Gastroesophageal sphincter (tissue), 4 donors: ENCODE data around the gene ESR2. TPM values are rescaled to one million over a fixed set of nuclear protein-coding genes. Genes with fewer than 3 reads are reported as not detected.

Experiments
- ATAC-seq: fragments of 150-250 bp; one replicate; pipeline ENCODE4 v1.9.1; 2016; ENCODE audit warnings: mild to moderate bottlenecking, moderate library complexity
- H3K27ac ChIP-seq, 4 donors: fragments of 200-600 bp; sonication (generic) in 3 of 4; 1 replicate in 3 of 4; 2 replicates in 1 of 4; pipeline ENCODE4 v1.5.1; 2016 to 2019
- H3K27me3 ChIP-seq: fragments of 200-600 bp; sonication (generic); one replicate; pipeline ENCODE4 v1.5.1; 2019
- H3K36me3 ChIP-seq, 2 donors: fragments of 200-600 bp; sonication (generic); one replicate each; pipeline ENCODE4 v1.5.1; 2019; ENCODE audit warnings: control low read depth in 1 of 2
- H3K4me1 ChIP-seq, 3 donors: fragments of 200-600 bp; sonication (generic); 1 replicate in 2 of 3; 2 replicates in 1 of 3; pipeline ENCODE4 v1.5.1; 2016 to 2019; ENCODE audit warnings: control low read depth in 2 of 3
- H3K4me3 ChIP-seq, 2 donors: fragments of 200-600 bp; sonication (generic); one replicate each; pipeline ENCODE4 v1.5.1; 2019; ENCODE audit warnings: mild to moderate bottlenecking in 1 of 2, moderate library complexity in 1 of 2
- H3K9me3 ChIP-seq, 3 donors: fragments of 200-600 bp; sonication (generic); one replicate each; pipeline ENCODE4 v1.5.1; 2017 to 2019; ENCODE audit warnings: control low read depth in 2 of 3
- EP300 ChIP-seq: sonication (generic); formaldehyde crosslinking; IDR thresholded peaks from one replicate; pipeline ENCODE4 v1.6.1; 2017; ENCODE audit warnings: antibody characterized with exemption, mild to moderate bottlenecking
- POLR2A ChIP-seq, 2 donors: fragments of 450-650 bp; IDR thresholded peaks; one replicate each; pipeline ENCODE4 v1.6.1; 2017; ENCODE audit warnings: antibody characterized with exemption in 2 of 2, mild to moderate bottlenecking in 2 of 2, moderate library complexity in 1 of 2
- POLR2AphosphoS5 ChIP-seq: sonication (generic); formaldehyde crosslinking; IDR thresholded peaks from one replicate; pipeline ENCODE4 v1.6.1; 2017; ENCODE audit warnings: antibody characterized with exemption
- WGBS, 2 donors: methylation state at CpG; one replicate each; pipeline ENCODE4 v1.1.5; 2018; ENCODE audit warnings: low coverage in 1 of 2; 5-methylcytosine and 5-hydroxymethylcytosine counted together
- total RNA-seq, 4 donors: library from RNA; depleted of rRNA; stranded (reverse); fragments of >200 nt; gene quantifications; one replicate each; pipeline ENCODE4 v1.1.0, GENCODE V29; 2016
- TF ChIP-seq, protein P1 (sequence below), 4 experiments: fragments of 200-600 bp in 2 of 4; fragments of 450-650 bp in 2 of 4; sonication (generic) in 1 of 4; IDR thresholded peaks; one replicate each; pipeline ENCODE4 v1.5.1; 2017 to 2019; ENCODE audit warnings: antibody characterized with exemption in 4 of 4, mild to moderate bottlenecking in 2 of 4, moderate library complexity in 2 of 4

ESR2 gene
- total RNA-seq, 4 donors from 2014 or later, result 0.23 to 2.5 (median 0.40) TPM; not detected in 1

- Histone ChIP-seq H3K4me1 (peaks cover 0 to 11% (median 0%) of the 10 kb centered on the region in 3 donors), H3K27ac (no peak overlapping the region), H3K4me3 (no peak overlapping the region), H3K36me3 (peaks cover 0 to 37% of the 10 kb centered on the region in 2 donors), H3K9me3 (no peaks in the 10 kb centered on the region), H3K27me3 (no peaks in the 10 kb centered on the region)
- 92 to 97% methylated on average over 2 of the region's 2 CpGs for WGBS, 2 donors
- TF ChIP-seq, protein P1, sequence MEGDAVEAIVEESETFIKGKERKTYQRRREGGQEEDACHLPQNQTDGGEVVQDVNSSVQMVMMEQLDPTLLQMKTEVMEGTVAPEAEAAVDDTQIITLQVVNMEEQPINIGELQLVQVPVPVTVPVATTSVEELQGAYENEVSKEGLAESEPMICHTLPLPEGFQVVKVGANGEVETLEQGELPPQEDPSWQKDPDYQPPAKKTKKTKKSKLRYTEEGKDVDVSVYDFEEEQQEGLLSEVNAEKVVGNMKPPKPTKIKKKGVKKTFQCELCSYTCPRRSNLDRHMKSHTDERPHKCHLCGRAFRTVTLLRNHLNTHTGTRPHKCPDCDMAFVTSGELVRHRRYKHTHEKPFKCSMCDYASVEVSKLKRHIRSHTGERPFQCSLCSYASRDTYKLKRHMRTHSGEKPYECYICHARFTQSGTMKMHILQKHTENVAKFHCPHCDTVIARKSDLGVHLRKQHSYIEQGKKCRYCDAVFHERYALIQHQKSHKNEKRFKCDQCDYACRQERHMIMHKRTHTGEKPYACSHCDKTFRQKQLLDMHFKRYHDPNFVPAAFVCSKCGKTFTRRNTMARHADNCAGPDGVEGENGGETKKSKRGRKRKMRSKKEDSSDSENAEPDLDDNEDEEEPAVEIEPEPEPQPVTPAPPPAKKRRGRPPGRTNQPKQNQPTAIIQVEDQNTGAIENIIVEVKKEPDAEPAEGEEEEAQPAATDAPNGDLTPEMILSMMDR (IDR thresholded peaks at IDR 0.05), result no peak
- no peak for TF ChIP-seq POLR2A (IDR thresholded peaks at IDR 0.05)
- no peak for TF ChIP-seq POLR2AphosphoS5
- no peak for TF ChIP-seq EP300
- no peak for ATAC-seq
Measured at GRCh38 chr14:64107438-64107837, 186.7 kb downstream of the ESR2 start.

GRCh38 chr14:64098120-64098519, 196.1 kb downstream of the ESR2 start:
- H3K9me3 ChIP-seq, result no peaks in the 10 kb centered on the region
- TF ChIP-seq EP300 (no peak), POLR2AphosphoS5 (no peak), POLR2A (IDR thresholded peaks at IDR 0.05) (no peak)
- TF ChIP-seq, protein P1 (IDR thresholded peaks at IDR 0.05), result no peak
- no peak overlapping the region for H3K4me3 ChIP-seq
- H3K27ac ChIP-seq, result no peak overlapping the region
- H3K4me1 ChIP-seq, result no peaks in the 10 kb centered on the region
- H3K27me3 ChIP-seq, result no peaks in the 10 kb centered on the region
- WGBS, 2 donors, result 85 to 87% methylated on average over 4 of the region's 4 CpGs
- H3K36me3 ChIP-seq, result peaks cover 0 to 52% of the 10 kb centered on the region in 2 donors
- no peak for ATAC-seq

GRCh38 chr14:64095620-64096019, 198.6 kb downstream of the ESR2 start:
- TF ChIP-seq POLR2A (IDR thresholded peaks at IDR 0.05) (no peak), POLR2AphosphoS5 (no peak), EP300 (no peak)
- TF ChIP-seq, protein P1 (IDR thresholded peaks at IDR 0.05), result no peak
- 88 to 93% methylated on average over 2 to 3 of the region's 3 CpGs for WGBS, 2 donors
- no peak overlapping the region for H3K4me3 ChIP-seq
- H3K9me3 ChIP-seq, result no peaks in the 10 kb centered on the region
- no peak for ATAC-seq
- H3K27ac ChIP-seq, result peak overlapping the region in 1 of 4 donors; percentile 5
- H3K27me3 ChIP-seq, result no peaks in the 10 kb centered on the region
- H3K36me3 ChIP-seq, result peaks cover 0 to 61% of the 10 kb centered on the region in 2 donors
- H3K4me1 ChIP-seq, result no peaks in the 10 kb centered on the region

- Histone ChIP-seq H3K9me3 (no peaks in the 10 kb centered on the region), H3K4me1 (no peaks in the 10 kb centered on the region), H3K36me3 (peaks cover 0 to 75% of the 10 kb centered on the region in 2 donors), H3K27ac (no peak overlapping the region), H3K27me3 (no peaks in the 10 kb centered on the region), H3K4me3 (no peak overlapping the region)
- TF ChIP-seq, protein P1 (IDR thresholded peaks at IDR 0.05), result no peak
- no peak for TF ChIP-seq POLR2A (IDR thresholded peaks at IDR 0.05)
- no peak for TF ChIP-seq POLR2AphosphoS5
- no peak for TF ChIP-seq EP300
- WGBS, 2 donors, result 83 to 90% methylated on average over 2 of the region's 5 CpGs
- ATAC-seq, result no peak
Measured at GRCh38 chr14:64092940-64093339, 201.2 kb downstream of the ESR2 start.

DNA sequence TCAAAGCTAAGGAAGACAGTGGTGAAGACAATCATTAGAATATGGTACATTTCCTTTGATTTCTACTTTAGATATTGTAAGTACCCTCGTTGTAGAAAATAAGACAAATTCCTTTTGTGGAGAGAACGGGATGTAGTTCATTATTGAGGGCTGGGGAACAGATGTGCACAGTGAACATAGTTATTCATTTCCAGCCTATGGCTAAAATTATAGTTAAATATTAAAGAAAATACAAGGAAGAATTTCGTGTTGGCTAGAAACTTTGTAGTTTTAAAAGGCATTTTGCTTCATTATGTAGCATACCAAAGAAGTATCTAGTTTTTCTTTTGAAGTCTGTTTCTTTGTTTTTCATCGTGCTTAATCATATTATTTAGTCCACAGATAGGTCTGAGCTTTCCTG, 201.8 kb downstream of the ESR2 start:
- TF ChIP-seq POLR2A (IDR thresholded peaks at IDR 0.05) (no peak), EP300 (no peak), POLR2AphosphoS5 (no peak)
- TF ChIP-seq, protein P1 (IDR thresholded peaks at IDR 0.05), result no peak
- Histone ChIP-seq H3K4me1 (no peaks in the 10 kb centered on the region), H3K27me3 (no peaks in the 10 kb centered on the region), H3K27ac (no peak overlapping the region), H3K36me3 (peaks cover 0 to 73% of the 10 kb centered on the region in 2 donors), H3K9me3 (no peaks in the 10 kb centered on the region), H3K4me3 (no peak overlapping the region)
- WGBS, 2 donors, result 77 to 87% methylated on average over 4 of the region's 4 CpGs
- ATAC-seq, result no peak
